HG03064 (cell line): ENCODE data around the gene EMC1.
"Not testable (repeated sequence)": the region's sequence is repeated elsewhere in the genome, so short reads cannot be mapped to it uniquely, and the experiment has no call there.

Source experiments
- ATAC-seq: cut with Tn5 transposase; IDR thresholded peaks from one replicate; pipeline ENCODE4 v1.9.1; 2021; ENCODE audit warnings: low read depth; ENCODE audit not compliant: unreplicated experiment

EMC1 gene

DNA sequence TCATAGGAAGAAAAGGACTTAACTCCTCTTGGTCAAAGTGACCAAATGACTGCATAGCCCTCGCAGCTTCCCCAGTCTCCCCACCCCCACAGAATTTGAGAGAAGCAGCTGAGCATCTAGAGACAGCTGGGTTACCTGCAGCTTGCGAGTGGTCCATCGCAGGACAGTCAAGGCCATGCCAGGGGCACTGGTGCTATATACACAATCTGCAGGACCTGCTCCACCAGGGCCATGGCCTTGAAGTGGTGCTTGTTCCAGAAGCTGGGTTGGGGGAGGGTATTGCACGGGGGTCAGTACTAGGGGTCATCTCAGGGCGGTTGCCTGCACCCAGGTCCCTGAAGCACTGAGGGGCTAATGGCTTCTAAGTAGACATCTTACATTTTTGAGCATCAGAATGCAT is 10.7 kb upstream of the EMC1 start:
- no peak for ATAC-seq

DNA sequence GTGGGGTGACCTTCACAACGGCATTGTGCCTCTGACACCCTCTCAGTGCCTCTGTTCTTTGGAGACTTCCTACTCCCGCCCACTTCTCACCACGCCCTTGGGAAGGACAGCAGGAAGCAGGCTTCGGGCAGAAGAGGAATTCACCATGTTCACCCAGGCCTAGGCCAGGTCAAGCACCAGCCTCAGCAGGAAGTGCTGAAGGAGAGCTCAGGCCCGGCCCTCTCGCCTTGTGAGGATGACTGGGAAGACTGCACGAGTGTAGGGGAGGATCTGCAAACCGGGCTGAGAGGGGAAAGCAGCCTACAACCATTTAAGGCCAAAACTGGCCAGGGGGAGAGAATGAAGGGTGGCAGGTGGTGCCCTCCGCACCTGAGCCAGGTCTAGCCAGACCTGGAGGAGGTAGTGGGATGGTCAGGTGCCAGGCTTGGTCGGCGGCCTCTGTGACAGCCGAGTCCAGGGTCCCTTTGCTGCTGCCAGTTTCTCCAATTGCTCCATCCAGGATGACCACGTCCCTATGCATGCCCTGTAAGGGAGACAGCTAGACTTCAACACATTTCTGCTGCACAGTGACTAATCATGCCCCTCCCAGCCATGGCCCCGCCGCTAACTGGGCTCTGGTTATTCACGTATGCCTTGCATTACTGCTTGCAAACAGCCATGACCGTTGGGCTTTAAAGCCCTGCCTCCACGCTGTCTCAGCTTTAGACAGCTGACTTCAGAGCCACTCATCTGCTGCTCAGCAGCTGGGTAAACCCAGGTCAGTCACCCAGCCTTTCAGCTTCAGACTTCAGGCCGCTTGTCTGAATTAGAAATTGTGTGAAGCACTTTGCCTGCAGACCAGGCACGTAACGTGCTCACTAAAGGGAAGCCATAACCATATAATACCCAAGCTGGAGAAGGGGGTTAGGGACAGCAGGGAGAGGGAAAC is 9.2 kb upstream of the EMC1 start:
- ATAC-seq: no peak

DNA sequence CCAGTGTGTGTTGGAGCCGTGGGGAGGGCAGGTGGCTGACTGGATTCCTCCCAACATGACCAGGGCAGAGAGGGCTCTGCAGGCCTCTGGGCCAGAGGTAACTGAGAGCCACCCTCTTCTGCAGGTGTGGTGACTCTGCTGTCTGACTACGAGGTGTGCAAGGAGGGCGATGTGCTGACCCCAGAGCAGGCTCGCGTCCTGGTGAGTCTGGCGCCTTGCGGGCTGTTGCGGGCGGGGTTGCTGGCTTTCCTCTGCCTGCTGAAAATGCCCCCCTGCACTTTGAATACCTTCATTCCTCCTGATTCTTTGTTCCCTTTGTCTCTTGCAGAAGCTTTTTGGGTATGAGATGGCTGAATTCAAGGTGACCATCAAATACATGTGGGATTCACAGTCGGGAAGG is 7.0 kb upstream of the EMC1 start:
- ATAC-seq: no peak

DNA sequence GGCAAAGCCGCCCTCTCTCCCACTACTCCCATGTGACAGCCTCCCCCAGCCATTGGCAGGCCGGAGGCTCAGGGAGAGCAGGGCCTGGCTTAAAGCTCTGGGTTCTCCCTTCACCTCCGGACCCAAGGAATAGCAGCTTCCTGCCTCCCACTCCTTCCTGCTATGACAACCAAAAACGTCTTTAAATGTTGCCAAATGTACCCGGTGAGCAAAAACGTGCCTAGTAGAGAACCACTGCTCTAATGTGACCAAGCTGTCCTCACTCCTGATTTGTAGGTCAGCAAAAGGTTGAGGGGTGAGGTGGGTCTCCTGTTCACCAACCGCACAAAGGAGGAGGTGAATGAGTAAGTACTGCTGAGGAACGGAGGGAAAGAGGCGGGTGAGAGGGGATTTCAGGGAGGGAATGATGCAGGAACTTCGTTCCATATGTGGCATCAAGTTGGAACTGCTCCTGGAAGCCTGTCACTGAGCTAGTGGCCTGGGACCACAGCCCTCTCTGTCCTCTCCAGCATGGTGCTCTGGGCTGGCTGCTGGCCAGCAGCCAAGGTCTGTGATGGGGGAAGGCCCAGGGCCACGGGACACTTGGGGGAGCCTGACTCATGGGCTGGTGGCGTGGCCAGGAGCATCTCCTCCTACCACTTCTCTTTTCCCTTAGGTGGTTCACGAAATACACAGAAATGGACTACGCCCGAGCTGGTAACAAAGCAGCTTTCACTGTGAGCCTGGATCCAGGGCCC is 6.0 kb upstream of the EMC1 start:
- ATAC-seq: no peak

DNA sequence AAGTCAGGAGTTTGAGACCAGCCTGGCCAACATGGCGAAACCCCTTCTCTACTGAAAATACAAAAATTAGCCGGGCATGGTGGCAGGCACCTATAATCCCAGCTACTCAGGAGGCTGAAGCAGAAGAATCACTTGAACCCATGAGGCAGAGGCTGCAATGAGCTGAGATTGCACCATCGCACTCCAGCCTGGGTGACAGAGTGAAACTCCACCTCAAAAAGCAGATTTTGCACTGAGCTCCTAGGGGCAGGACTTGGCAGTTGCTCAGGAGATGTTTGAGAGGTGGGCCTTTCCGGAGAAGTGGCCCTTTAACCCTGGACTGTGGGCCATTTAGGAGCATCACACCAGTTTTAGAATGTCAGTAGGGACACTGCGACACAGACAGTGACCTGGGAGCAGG is 5.0 kb upstream of the EMC1 start:
- not testable (repeated sequence) for ATAC-seq

DNA sequence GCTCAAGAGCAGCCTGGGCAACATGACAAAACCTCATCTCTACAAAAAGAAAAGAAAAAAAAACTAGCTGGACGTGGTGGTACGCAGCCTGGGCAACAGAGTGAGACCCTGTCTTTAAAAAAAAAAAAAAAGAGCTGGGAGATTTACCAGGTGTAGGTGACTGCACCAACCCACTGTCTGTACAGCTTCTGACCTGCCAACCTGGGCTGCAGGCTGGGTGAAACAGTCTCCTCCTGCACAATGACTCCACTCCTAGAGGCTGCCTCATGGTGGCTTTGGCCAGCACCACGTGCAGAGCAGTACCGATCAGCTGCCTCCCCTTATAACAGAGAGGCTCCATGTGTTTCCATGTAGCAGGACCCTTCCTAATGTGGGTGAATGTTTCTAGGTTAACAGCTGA is 4.0 kb upstream of the EMC1 start:
- no peak for ATAC-seq

DNA sequence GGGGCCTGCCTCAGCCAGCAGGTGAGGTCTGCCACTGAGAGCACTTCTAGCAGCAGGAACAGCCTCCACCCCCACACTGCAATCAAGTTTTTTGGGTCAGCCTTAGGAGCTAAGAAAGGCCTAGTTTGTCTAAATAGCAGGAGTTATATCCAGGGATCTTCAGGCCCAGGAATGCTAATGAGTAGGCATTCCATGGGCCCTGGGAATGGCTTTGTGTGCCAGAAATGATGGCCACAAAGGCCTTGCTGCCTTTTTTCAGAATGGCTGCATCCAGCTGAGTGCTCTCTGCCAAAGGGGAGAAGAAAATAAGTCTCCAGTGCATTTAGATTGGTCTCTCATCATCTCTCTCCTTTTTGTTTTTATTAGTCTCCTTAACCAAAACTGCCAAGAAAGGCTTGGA is 3.1 kb upstream of the EMC1 start:
- ATAC-seq: no peak

DNA sequence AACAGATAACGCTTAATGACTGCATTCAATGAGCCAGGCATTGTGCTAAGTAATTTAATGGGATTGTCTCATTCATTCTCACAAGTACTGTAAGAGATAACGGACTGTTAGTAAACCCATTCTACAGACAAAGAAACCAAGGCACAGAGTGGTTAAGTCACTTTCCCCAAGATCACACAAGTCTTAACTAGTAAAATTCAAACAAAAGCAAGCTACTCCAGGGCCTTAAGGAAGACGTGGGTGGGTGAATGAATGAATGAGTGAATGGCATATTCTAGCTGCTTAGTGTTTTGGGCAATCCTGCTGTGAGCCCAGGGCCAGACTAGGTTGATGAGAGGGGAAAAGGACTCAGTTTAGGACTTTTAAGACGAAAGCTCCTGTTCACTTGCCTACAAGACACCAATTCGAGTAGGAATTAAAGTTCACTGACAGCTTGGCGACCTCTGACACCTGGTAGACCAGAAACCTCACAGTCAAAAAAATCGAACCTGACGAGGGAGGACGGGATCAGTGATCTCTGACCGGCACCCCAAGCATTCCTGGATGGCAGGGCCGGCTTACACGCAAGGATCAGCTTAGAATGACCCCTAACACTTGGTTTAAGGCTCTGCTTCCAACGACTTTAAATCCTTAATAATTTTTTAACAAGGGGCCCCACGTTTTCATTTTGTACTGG is 557 bp downstream of the EMC1 start:
- ATAC-seq: no peak

DNA sequence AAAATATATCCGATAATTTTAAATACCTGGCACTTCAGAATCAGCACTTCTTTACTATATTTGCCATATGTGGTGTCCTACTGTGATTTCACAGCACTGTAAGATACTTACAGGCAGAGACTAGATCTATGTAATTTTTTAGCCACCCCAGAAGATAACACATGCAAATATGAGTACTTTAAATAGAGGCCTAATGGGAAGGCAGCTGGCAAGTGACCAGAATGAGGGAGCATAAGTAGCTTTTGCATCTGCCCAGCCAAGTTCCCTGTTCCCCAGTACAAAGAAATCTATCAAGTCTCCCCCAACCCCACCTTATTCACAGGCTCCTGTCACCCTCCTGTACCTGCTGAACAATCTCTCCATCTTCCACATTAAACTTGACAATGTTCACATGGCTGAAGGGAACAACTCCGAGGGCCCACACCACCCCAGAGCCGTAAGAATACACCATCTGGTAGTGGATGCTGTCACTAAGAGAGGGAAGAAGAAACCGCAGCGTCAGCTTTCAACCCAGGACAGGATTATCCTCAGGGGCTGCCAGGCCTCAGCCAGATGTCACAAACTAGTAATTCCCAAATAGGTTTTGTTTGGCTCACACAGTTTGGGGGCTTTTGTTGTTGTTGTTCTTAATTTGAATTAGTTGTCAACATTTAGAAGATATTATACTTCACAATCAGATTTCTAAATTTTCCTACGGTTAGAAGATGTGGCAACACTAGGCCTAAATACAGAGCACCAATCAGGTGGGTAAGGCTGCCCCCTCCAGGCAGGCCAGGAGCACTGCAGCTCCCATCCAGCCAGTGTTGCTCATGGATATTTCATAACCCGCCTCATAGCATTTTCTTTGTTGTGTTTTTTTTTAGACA is 10.4 kb downstream of the EMC1 start:
- ATAC-seq: no peak

DNA sequence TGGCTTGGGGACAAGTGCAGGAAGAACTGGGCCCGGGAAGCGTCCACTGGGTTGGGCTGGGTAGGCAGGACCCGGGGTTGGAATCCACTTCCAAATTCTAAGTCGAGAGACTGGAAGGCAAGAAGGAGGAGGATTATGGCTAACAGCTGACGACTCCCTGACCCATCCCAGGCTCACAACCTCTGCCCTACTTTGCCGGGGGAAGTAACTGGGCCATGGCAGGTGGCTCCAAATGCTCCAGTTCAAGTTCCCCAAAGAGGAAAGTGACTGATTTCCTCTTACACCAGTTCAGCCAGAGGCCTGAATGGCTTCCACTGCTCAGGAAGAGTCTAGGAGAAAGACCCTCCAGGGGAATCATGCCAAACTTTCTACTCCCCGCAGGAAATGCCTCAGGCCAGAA is 11.4 kb downstream of the EMC1 start:
- ATAC-seq: no peak

DNA sequence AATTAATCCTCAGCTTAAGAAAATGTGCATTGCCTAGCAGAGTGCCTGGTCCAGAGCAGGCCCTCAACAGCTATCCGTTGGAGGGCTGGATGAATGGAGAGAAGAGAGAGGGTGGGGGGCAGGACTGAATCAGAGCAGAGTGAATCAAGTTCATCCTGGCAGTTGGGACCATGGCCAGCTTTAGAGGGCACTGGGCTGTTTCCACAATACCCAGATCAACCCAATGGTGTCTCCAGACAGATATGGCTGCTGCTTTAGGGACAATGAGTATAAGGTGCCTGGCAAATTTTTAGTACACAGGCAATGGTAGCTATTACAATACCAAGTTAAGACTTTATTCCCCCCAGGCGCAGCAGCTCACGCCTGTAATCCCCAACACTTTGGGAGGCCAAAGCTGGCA is 17.1 kb downstream of the EMC1 start:
- no peak for ATAC-seq

DNA sequence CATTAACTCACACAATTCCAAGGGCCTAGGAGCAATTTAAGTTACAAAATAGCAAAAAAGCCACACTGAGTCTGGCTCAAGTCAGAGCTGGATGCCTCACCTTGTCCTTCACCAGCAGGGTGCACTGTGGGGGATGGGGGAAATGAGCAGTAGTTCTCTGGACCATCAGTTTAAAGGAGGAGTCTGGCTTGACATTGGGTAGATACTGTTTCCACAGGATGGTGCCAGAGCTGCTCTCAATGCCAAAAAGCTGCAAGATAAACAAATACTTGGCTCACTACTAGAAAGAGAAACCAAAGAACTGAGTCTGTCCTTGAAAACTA is 18.8 kb downstream of the EMC1 start:
- no peak for ATAC-seq

DNA sequence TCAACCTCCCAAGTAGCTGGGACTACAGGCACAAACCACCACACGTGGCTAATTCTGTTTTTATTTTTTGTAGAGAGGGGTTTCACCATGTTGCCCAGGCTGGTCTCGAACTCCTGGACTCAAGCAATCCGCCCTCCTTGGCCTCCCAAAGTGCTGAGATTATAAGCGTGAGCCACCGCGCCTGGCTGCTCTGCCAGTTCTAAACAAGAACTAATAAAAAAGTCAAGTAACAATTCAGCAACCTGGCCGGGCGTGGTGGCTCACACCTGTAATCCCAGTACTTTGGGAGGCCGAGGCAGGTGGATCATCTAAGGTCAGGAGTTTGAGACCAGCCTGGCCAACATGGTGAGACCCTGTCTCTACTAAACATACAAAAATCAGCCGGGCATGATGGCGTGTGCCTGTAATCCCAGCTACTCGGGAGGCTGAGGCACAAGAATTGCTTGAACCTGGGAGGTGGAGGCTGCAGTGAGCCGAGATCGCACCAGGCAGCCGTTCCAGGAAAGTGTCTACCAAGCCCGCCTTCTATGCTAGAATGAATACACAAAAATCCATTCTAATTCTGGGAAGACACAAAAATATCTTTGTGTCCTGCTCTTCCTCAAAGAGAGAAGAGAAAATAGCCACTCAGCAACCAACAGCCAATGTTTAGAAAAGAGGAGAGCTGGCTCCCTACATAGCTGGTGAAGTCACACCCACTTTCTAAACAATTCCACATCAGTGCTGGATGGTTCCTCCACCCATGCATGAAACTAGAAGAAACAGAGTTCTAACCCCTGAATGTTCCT is 19.4 kb downstream of the EMC1 start:
- not testable (repeated sequence) for ATAC-seq

DNA sequence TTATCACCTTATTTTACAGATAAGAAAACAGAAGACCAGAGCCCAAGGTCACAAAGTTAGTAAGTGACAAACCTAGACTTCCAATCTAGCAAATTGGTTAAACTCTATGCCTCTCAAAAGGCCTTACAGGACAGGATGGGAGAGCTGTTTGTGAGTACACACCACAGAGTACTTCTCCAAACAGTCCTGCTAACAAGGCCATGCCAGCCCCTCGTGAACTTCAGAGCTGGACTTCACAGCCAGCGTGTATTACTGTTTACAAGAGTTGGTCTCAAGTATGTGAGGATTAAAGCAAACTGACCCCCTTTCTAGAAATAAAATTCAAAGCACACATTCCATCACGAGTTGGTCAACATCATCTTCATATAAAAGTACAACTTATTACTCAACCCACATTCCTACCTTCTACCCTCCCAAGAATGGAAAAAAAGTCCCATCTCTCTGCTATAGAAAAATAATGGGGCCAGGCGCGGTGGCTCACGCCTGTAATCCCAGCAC is 21.4 kb downstream of the EMC1 start:
- no peak for ATAC-seq

DNA sequence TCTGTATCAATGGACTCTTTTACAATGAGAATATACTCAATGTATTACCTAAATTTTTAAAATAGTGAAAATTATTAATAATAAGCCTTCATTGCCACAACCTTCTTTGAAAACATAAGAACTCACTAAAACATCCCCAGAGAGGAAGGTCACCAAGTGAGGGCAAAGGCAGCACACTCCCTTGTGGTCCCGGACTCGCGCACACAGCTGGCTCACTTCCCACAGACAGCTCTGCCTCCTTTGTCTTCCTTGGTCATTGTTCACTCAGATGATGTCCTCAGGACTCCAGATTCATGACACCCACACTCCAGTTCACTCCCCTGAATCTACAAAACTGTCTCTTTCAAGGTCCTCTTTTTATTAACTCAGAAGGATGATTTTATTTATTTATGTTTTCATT is 22.1 kb downstream of the EMC1 start:
- no peak for ATAC-seq

DNA sequence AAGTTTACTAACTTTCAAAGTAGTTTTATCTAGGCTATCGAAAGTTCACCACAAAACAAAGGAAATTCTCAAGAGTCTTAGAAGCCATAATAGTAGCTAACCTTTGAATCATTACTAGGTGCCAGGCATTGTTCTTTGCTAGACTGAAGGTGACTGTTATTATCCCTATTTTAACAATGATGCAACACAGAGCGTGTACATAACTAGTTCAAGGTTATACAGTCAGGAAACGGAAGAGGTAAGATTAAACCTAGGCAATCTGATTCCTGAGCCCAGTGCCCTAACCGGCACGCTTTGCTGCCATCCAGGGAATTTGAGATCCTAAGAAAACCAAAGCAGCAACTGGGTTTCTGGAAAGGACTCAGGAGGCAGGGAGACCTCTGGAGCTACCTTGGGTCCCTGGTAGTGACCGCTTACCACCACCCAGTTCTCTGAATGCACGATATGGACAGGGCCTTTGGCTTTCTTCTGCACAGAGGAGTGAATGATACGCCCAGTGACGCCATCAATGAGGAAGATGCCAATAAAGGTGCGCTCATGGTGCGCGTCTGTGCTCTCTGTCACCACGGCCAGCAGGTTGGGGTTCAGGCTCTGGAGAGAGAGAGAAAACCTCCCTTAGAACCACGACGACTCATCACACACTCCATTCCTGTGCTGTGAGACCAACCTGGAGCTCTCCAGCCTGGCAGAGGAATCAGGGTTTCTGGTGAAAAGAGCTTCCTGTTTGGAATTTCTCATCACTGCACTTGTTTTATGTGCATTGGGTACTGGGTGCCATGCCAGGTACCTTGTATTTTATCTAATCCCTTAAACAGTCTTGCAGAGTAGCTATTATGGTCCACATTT is 28.1 kb downstream of the EMC1 start:
- no peak for ATAC-seq

DNA sequence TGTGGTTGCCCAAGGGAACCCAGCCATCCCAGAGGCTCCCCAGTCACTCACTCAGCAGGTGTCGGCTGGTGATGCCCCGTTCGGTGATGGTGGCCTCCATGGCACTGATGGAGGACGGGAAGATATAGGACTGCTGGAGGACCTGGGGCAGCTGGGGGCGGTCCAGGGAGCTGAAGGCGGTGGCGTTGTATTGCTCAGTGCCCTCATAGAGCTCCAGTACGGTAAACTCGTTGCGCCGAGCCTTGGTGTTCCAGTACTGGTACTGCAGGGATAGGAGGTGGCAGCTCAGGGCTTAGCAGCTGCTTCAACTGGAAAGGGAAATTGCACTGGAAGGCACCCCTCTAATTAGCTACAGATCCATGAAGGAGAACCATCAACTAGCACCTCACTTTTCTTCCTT is 28.8 kb downstream of the EMC1 start:
- ATAC-seq: no peak

DNA sequence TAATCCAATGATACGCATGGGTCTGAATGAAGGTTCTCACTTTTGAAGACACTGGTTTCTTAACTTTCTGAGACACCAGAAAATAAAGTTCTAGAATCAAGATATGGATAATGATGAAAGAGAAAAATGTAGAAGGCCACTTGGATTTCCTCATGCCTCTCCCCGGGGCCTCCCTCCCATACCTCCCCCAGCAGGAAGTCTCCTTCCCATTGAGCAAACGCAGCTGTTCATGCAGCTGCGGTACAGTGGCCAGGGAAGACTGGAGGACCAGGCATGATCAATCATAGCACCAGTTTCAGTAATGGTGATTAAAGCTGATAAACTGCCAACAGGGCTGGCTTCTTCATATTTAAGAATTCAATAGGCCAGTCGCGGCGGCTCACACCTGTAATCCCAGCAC is 30.3 kb downstream of the EMC1 start:
- ATAC-seq: no peak
